ENCODE measurements around the gene MARCKSL1.
A peak's percentile ranks its signal among the peaks of the same experiment; 100 is the strongest.
"Not testable (repeated sequence)": the region's sequence is repeated elsewhere in the genome, so short reads cannot be mapped to it uniquely, and the experiment has no call there.

MARCKSL1 gene, protein sequence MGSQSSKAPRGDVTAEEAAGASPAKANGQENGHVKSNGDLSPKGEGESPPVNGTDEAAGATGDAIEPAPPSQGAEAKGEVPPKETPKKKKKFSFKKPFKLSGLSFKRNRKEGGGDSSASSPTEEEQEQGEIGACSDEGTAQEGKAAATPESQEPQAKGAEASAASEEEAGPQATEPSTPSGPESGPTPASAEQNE

DNA sequence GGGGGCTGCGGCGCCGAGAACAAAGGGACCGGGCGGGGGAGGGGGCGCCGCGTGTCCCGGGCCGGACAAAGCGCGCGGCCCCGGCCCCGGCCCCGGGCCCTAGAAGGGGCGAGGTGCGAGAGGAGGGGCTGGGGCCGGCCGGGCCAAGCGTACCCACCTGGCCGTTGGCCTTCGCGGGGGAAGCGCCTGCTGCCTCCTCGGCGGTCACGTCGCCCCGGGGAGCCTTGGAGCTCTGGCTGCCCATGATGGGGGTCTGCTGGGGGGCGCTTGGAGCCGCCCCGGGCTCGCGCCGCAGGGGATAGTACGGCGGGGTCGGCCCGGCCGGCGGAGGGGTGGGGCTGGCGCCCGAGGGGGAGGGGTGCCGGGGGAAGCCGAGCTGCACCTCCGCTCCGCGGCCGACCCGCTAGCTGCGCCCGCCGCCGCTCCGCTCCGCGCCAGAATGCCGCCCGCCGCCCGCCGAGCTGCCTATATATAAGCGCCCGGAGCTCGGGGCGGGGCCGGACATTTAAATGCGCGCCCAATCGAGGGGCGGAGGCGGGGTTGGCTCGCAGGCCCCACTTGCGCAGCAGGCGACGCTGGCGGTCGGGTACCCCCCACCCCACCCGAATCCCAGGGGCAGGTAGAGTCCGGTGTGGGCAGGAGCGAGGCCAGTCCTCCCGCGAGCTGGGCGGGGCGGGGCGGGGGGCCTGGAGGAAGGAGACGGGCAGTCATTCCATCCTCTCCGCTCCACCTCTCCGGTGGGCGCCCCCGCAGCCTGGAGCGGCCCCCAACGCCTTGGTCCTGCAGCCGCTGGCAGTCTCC, at the start of gene MARCKSL1:
Gene MARCKSL1 (minus strand): TSS at position 444 of the 801 bp plus-strand sequence. CDS start 200 bp downstream, at position 244.
- DNase-seq = peak; percentile 23

DNA sequence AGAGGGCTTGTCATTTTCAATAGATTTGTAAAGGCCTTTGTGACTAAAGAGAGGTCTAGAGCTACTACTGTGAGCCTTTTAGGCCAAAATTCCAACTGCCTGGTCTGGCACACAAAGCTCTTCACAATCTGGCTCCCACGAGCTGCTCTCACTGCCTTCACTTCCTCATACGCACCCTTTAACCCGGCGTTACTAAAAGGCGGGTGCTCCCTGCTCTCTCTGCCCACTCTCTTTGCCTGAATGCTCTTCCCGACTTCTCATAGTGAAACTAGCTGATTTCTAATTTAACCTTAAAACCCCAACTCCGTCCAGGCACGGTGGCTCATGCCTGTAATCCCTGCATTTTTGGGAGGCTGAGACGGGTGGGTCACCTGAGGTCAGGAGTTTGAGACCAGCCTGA, 44.0 kb upstream of the MARCKSL1 start:
- DNase-seq = no peak

DNA sequence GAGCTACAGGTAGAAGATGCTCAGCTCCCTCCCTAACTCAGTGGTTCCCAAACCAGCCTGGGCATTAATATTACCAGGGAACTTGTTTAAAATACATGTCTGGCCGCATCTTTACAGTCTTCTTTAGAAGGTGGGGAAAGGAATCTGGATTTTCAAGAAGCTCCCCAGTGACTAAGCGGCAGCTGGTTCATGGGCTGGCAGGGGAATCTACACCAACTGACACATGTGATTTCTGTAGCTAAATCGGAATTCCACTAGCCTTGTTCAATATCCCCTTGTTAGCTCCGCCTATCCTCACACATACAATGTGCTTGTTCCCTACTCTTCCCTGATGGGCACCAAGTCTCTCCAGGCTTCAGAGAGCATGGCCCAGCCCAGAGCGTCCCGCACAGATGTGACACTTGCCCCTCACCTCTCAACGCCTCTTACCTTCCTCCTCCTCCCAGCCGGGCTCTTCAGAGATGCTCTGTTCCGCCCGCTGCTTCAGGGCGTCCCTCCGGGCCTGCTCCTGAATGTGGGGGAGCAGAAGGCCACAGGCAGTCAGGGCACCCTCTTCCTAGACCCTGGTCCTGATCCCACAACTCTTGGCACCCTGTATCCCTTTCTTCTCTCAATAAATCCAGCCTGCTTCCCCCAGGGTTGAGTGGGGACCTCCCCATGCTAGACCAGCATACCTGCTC, 41.6 kb upstream of the MARCKSL1 start:
- no peak for DNase-seq

DNA sequence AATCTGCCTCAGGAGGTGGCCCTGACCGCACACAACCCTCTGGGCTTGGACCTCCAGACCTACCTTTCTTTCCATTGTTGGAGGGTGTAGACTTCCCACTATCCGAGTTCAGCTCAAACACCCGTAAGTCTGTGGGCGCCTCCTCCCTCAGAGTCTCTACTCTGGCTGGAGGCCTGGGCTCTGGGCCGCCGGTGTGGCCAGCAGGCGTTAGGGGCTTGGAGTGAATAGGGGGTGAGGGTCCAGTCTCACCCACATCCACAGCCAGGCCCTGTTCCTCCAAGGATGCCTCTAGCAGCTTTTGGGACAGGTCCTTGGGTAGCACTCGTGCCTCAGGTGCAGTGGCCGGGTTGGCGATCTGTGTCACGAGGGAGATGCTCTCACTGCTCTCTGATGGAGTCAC, 40.2 kb upstream of the MARCKSL1 start:
- no peak for DNase-seq

DNA sequence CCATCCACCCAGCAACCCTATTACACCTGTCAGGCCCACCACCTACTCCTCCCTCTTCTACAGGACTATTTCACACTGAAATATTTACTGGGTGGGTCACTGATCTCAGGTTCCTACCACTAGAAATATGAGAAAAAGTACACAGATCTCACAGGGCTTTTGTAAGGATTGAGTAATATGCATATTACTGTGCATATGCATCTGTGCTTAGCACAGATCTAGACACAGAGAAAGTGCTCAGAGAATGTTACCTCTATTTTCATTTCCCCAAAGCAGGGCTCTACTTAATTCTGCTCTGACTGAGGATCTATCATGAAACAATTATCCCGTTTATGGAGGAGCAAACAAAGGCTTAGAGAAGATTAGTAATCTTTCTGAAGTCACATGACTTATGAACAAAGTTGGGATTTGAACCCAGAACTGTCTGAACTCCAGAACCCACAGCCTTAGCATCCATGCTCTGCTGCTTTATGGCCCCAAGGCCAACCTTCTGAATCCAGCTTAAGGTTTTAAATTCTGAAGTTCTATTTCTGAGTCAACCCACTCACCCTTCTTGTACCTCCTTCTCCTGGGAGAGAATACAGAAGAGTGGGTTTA, 38.1 kb upstream of the MARCKSL1 start:
- no peak for DNase-seq

DNA sequence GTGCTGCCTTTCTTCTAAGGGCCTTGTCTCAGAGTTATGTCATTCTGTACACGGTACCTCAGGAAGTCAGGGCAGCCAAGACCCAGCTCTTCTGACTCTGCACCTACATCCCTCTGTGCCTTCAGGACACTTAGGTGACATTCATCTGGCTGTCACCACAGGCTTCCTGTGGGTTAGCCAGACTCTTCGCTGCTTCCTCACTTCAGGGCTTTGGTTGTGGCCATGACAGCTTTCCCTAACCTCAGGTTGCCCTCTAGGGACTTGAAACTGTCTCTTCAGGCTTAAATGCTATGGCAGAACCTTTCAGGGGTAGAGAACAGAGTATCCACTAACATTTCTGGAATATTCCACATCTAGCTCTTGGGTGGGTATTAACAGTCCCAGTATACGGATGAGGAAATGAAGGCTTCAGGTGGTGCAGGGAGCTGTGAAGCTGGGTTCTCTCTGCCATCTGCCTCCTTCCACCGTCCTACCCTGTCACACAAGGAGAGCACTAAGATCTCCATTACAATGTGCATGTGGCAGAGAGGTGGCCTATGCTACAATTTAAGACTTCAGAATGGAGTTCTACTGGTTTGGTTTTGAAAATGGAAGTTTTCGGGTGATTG, 36.2 kb upstream of the MARCKSL1 start:
- no peak for DNase-seq

DNA sequence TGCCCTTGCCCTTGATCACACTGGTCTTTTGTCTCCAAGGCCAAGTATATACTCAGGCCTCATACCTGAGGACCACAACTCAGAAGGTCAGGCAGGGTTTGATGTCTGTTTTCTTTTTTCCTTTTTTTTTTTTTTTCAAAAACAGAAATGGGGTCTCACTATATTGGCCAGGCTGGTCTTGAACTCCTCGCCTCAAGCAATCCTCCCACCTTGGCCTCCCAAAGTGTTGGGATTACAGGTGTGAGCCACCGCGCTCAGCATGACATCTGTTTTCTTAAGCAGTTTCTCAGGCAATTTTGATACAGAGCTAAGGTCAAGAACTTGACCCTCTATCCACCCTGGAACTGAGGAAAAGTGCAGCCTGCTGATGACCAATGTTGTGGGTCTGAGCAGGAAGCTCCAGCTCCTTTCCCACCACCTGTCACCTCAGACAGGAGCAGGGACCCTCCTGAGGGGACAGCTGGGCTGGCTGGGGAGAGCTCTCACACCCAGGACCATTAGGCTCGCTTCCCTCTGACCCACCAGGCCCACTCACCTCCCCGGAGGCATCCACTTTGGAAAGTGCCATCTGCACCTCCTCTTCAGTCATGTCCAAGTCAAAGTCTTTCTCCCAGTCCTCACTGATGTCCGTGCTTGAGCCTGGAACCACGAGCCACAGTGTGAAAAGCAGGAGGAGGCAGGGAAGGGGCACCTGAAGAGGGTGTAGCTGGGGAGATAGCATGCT, 32.0 kb upstream of the MARCKSL1 start:
- DNase-seq = no peak

DNA sequence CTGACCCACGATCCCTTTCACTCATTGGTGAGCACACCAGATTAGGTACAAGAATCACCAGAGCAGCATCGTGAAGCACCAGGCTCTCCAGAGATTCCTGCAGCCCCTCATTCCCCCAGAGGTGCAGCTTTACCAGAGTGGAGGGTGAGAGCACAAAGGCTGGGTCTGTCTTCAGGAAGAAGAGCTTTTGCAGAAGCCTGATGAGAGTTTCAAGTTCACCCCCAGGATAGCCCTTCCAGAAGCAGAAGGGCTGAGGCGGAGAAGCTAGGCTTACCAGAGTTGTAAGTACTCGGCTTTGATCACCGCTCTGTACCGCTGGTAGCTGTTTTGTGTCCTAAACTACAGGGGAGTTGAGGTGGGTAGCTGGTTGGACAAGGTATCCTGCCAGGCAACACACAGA, 29.4 kb upstream of the MARCKSL1 start:
- no peak for DNase-seq

DNA sequence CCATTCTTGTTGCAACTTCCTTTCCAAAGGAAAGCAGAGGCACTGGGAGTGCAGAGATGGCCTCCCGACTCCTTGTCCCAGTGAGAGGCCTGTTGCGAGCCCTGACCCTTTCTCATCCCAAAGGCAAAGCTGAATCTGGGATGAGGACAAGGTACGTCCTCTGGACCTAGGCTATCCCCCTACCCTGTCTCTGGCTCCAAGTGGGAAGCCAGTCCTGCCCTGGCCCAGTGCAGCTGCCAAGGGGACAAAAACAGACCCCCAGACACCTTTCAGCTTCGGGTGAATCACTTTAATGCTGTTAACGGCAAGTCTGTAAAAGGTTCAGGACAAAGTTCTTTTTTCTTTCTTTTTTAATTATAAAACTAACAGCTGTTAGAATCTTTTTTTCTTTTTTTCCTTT, 28.8 kb upstream of the MARCKSL1 start:
- DNase-seq = no peak

DNA sequence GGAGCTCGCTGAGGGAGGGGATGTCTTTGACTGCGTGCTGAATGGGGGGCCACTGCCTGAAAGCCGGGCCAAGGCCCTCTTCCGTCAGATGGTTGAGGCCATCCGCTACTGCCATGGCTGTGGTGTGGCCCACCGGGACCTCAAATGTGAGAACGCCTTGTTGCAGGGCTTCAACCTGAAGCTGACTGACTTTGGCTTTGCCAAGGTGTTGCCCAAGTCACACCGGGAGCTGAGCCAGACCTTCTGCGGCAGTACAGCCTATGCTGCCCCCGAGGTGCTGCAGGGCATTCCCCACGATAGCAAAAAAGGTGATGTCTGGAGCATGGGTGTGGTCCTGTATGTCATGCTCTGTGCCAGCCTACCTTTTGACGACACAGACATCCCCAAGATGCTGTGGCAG, 27.7 kb upstream of the MARCKSL1 start:
- no peak for DNase-seq

DNA sequence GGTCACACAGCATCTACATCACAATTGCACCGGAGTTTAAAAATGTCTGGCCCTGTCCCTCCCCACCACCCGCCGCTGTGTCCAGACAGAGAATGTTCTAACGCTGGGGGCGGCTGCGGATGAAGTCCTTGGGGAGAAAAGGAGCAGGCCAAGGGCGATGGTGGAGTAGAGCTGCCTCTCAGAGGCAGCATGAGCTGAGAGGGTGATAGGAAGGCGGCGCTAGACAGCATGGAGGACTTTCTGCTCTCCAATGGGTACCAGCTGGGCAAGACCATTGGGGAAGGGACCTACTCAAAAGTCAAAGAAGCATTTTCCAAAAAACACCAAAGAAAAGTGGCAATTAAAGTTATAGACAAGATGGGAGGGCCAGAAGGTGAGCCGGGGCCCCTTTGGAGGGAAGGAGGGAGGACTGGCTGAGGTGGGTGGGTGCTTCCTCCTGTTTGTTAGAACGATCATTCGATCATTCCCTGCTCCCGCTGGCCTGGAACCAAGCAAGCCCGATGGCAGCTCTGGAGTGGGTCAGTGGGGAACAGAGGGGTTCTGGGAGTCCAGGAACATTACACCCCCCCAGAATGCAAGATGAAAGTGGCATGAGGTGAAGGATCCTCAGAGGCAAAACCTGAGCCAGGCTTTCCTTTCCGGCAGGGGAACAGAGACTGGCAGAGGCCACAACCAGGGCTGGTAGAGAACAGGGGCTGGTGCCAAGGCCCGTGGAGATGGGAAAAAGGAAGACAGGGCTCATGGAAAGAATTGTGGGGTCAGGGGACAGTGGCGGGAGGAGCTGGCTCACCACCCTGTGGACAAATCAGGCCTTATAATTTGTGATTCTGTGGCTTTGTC, 26.7 kb upstream of the MARCKSL1 start, which contains the start of the genes FAM229A and TSSK3:
Gene FAM229A (minus strand): TSS at position 12 of the 840 bp plus-strand sequence. CDS start 394 bp downstream, outside the sequence.
Gene TSSK3 (plus strand): TSS at position 66 of the 840 bp plus-strand sequence. CDS start 163 bp downstream, at position 229.
- DNase-seq = no peak

DNA sequence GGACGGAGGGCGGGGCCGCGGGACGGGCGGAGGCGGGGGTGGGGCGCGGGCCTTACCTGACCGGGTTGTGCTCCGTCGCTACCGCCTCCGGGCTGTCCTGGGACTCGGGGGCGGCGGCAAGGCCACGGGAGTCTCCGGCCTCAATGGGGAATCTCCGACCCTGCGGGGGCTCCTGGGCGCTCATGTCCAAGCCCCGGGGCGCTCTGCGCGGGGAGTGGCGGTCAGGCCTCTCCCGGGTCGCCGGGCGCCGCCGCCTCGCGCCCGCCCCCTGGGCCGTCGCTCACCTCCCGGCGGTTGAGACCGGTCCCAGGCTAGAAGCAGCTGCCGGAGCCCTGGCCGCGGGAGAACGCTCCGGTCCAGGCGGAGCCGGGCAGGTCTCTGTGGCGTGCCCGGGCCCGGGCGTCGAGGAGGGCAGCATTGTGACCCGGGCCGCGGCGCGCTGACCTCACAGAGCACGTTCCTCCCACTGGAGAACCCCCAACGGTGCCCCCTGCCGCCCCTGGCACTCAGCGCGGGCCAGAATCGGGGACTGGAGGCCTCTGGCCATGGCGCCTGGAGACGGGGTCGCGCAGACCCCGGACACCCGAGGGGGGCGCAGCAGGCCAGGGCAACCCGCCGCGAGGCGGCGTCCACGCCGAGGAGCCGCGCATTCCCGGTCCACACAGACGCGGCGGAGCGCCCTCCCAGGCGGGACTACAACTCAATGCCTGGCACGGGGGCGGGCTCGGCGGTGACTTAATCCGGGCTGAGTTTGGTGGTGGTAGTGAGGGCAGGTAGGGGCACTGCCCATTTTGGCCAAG, 25.8 kb upstream of the MARCKSL1 start:
- DNase-seq = no peak

DNA sequence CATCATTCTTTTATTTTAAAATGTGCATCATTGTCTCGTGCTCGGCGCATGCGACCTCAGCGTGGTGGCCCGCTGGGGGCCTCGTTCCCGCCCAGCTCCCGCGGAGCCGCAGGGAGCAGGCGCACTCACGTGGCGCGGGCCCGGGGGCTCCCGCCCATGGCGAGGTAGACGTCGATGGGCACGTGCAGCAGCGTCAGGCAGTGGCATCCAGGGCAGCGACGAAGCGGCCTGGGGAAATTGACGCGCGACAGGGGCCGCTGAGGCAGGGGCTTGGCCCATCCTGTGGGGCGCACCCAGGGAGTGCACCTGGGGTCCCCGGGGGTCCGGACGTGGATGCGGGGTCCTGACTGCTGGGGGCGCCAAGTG, 25.3 kb upstream of the MARCKSL1 start:
- DNase-seq = no peak

DNA sequence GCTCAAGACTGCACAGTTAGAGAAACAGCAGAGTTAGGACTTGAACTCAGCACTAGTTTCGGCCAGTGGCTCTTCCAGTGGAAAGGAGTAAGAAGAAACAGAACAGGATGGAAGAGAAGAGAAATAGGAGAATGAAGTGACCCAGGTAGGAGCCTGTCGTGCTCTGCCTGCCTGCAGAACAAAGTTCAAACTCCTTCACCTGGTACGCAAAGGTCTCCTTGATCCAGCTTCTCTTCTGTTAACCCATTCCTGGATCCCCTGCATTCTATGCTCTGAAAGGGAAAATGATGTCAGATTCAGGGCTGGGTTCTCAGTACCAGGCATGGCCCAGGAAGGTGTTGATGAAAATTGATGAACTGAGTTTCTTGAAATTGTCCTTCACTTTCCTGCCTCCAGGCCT, 22.4 kb upstream of the MARCKSL1 start:
- no peak for DNase-seq

DNA sequence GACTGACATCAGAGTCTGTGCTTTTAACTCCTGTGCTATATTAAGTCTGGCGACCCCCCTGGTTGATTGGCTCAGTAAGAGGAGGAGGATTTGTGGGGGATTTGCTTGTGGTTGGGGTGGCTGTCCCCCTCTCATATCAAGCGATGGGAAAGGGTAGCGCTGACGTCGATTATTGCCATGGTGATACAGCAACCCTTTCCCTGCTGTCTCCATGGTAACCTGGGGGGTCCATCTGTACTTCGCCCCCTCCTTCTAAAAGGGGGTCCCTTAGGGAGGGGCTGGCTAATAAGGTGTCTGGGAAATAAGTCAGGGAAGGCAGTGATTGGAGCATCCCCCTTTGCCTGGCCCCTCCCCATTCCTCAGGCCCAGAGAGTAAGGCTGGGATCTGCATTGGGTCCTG, 21.6 kb upstream of the MARCKSL1 start:
- no peak for DNase-seq

DNA sequence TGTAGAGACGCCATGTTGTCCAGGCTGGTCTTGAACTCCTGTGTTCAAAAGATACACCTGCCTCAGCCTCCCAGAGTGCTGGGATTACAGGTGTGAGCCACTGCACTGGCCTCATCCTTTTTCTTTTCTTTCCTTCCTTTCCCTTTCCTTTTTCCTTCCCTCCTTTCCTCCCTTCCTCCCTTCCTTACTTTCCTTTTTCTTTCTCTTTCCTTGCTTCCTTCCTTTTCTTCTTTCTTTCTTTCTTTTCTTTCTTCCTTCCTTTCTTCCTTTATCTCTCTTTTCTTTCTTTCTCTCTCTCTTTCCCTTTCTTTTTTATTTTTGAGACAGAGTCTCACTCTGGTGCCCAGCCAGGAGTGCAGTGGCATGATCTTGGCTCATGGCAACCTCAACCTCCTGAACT, 20.4 kb upstream of the MARCKSL1 start:
- DNase-seq = no peak

DNA sequence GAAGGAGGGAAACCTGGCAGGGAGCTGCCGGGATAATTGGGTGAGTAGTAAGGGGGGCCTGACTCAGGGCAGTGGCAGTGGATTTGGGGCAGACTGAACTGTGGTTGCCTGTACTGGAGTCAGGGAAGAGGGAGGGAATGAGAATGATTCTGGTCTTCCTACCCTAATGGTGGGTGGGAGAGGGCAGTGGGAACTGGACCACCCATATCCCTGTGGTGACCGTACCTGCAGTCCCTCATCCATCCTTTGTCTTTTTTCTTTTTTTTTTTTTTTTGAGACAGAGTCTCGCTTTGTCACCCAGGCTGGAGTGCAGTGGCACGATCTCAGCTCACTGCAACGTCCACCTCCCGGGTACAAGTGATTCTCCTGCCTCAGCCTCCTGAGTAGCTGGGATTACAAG, 19.7 kb upstream of the MARCKSL1 start:
- not testable (repeated sequence) for DNase-seq

DNA sequence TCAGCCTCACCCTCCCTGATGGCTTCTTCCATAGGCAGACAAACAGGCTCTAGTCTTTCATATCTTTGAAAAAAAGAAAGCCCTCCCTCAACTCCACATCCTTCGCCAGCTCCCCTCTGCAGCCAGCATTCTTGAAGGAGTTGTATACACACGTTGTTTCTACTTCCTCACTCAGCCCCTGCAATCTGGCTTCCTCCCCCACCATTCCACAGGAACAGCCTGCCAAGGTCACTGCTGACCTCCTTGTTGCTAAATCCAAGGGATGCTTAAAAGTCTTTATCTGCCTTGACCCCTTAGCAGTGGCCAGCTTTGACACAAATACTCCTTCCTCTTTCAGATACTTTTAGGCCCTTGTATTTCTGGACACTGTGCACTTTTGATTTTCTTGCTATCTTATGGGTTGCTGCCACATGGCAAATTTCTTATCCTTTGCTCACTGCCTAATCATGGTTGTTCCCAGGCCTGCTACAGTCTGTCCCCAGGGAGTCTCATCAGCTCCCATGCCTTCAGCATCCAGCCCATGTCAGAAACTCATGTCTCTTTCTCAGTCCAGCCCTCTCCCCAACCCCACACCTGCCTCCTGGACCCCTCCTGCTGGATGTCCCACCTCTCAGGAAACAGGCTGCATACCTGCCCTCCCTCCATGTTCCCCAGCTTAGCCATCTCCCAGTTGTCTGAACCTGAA, 18.0 kb upstream of the MARCKSL1 start:
- no peak for DNase-seq

DNA sequence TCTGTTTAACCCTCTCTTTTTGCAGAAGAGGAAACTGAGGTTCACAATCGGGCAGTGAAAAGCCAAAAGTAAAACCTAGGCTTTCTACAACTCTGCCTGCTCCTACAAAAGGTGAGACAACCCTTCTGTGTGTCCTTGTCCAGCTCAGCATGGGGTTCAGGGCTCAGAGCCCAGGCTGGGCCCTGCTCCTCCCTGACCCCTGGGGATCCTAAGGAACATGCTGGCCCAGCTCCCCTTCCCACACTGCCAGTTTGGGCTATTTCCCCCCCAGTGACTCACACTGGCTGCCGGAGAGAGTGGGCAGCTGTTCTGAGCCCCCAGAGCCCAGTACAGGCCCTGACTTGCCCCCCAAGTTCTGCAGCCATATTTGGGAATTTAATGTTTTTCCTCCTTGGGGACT, 17.4 kb upstream of the MARCKSL1 start:
- no peak for DNase-seq

DNA sequence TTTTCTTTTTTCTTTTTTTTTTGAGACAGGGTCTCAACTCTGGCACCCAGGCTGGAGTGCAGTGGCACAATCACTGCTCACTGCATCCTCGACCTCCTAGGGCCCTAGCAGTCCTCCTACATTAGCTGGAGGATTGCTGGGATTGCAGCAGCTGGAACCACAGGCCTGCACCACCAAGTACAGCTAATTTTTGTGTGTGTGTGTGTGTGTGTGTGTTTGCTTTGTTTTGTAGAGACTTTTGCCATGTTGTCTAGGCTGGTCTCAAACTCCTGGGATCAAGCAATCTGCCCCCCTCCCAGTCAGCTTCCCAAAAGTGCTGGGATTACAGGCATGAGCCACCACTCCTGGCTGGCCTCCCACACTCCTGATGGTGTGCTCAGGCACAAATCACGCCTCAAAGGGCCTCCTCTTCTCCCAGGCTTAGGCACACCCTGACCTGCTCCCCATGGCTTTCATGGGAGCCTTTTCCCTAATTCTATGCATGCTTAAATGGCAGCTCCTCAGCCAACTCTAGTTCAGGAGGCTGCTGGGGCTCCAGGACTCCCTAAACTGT, 16.9 kb upstream of the MARCKSL1 start:
- DNase-seq = no peak

Measured in NCI-H748 treated with DMSO at 0.1 percent for 48 hours (cell line).